ENCODE data around the gene CTDSP2.
"Not testable (repeated sequence)": the region's sequence is repeated elsewhere in the genome, so short reads cannot be mapped to it uniquely, and the experiment has no call there.

CTDSP2 gene

DNA sequence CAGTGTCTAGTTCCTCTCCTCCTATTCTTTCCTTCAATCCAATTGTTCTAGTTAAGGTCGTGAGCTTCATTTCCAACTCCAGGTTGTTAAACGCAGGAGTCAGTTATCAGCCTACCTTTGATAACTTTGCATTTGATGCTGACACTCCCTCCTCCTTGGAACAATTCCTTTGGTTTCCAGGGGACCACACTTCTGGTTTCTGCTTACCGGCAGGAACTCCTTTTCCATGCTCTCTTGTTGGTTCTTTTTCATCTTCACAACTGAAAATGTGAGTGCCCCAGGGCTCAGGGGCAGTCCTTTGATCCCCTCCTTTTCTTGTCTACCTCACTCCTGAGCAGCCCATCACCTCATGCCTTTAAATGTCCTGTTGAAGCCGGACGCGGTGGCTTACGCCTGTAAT is 69.2 kb downstream of the CTDSP2 start:
- DNase-seq = no peak

DNA sequence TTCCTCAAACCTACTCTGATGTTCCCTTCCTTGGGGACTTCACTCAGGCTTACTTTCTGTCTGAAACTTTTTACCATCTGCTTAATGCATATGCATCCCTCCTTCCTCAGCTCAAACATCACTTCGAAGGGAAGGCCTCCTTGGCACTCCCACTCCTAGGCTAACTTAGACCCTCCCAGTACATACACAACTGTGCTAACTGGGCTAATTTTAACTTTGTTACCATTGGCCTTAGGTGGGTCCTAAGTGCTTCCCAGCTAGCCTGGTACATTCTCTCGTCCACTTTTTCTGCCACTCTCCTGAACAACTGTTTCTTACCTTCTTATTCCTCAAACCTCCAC is 70.3 kb downstream of the CTDSP2 start:
- DNase-seq = no peak

DNA sequence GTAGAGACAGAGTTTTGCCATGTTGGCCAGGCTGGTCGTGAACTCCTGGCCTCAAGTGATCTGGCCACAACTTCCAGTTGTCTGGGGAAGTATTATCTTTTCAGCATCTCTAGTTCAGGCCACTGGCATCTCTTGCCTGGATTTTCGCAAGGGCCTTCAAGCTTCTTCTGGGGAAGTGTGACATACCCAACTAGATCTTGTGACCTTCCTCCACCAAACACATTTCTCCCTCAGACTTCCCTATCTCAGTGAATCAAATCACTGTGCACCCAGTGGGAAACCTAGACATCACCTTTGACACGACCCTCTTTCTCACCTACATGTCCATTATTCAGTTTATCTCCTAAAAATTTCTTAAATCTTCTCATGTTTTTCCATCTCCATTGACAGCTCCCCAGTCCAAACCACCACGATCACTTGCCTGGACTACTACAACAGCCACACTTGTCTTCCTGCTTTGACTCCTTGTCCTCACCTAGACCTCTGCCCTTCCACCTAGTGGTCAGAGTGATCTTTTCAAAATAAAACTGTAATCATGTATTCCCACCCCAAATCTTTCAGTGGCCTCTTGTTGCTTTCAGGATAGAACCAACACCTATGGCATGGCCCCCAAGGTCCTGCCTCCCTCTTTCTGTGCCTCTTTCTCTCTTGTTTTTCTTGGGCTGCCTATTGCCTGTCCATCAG is 70.8 kb downstream of the CTDSP2 start:
- DNase-seq = no peak

DNA sequence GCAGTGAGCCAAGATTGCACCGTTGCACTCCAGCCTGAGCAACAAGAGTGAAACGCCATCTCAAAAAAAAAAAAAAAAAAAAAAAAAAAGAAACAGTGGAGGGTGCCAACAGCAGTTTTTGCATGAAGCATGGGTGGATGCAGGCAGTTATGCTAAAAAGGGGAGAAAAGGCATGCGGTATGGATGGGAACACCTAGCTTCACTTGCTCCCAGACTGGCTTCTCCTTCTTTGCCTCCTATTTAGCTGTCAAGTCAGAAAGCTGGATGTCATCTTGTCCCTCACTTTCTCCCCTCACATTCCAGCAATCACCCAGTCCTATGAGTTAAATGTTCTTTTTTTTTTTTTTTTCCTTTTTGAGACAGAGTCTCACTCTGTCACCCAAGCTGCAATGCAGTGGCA is 71.5 kb downstream of the CTDSP2 start:
- no peak for DNase-seq

DNA sequence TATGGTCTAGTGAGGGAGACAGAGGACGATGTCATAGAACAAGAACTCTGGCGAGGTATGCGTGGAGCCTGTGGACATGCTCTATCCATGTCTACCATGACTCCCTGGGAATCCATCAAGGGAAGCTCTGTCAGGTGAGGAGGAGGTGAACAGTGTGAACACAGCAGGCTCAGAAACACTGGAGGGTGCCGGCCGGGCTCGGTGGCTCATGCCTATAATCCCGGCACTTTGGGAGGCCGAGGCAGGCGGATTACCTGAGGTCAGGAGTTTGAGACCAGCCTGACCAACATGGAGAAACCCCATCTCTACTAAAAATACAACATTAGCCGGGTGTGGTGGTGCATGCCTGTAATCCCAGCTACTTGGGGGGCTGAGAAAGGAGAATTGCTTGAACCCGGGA is 71.9 kb downstream of the CTDSP2 start:
- DNase-seq = not testable (repeated sequence)

DNA sequence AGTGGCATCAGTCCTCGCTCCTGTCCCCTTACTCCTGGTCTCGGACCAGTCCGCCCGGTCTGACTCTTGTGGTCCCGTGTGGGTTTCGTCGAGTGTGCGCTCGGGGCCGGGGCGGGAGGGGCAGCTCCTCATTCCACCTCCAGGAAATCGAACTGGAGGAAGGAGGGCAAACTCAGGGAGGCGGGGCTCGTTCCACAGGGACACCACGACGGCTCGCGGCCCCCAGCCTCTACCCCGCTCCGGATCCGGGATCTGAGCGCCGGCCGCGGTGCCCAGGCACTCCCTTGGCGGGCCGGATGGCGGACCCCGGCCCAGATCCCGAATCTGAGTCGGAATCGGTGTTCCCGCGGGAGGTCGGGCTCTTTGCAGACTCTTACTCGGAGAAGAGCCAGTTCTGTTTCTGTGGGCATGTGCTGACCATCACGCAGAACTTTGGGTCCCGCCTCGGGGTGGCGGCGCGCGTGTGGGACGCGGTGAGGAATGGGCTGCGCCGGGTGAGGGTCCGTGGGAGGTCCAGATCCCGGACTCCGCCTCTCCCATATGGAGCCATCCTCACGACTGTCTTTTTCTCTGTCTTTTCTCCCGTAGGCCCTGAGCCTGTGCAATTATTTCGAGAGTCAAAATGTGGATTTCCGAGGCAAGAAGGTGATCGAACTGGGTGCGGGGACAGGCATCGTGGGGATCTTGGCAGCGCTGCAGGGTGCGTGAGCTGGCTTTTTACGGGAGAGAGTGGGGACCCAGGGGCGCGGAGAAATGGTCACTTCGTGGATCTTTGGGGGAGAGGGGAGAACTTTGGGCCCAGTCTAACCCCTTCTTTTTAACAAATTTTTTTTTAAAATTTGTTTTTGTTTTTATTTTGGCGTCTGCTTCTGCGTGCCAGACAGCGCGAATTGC is 73.9 kb downstream of the CTDSP2 start, which contains the start of gene EEF1AKMT3:
TSS of gene EEF1AKMT3 (plus strand) at position 186 of the 894 bp plus-strand sequence. CDS start at position 297, 111 bp downstream.
- peak; percentile 61 to 71 for DNase-seq

DNA sequence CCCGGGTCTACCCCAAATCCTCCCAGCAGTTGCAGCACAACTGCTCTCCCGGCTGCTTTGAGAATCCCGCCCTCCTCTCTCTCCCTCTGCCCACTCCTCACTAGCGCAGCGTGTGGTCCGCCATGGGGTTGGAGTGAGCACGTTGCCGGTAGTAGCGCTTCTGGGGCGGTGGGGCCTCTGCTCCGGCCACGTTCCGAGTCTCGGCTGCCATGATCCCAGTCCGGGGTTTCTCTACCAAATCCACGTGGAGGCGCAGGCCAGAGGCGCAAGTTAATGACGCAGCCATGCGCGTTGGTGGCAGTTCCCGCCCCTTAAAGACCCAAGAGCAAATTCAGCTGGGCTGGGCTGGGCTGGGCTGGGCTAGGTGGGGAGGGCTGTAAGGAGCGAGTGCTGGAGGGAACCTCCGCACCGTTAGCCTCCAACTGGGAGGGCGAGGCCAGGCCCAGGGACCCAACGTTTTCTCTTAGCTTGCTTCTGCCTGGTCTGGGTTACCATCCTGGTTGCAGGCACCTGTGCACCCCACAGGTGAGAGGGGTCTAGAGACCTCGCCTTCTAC is 74.6 kb downstream of the CTDSP2 start, which contains the start of gene METTL1:
TSS of gene METTL1 (minus strand) at position 233 of the 556 bp plus-strand sequence. CDS start at position 211, 22 bp downstream.
- DNase-seq = peak; percentile 94 to 95

DNA sequence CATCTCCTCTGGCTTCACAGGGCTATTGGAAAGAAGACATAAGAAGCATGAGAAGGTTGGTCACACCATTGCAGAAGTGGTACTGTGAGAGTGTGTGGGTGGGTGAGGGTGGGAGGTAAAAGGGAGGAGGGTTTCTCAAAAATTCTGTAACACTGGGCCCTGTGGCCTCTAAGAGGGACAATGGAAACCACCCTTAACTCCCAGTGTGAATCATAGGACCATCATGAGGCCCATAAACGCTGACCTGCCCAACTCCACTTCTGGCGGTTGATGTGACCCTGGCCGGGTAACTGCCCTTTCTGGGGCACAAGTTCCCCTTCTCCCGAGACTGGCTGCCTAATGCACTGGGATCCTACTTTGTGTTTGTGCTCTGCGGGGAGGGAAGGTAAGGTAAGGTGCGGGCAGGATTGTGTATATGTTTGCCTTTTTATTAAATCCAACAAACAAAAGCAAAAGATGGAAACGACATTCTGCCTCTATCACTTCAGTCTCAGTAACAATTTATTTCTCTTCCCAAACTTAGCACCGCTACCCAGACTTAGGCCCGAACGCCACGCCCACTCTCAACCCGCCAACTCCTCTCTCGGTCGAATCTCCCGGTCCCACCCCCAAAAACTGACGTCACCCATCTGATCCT is 75.2 kb downstream of the CTDSP2 start:
- peak; percentile 95 to 96 for DNase-seq

DNA sequence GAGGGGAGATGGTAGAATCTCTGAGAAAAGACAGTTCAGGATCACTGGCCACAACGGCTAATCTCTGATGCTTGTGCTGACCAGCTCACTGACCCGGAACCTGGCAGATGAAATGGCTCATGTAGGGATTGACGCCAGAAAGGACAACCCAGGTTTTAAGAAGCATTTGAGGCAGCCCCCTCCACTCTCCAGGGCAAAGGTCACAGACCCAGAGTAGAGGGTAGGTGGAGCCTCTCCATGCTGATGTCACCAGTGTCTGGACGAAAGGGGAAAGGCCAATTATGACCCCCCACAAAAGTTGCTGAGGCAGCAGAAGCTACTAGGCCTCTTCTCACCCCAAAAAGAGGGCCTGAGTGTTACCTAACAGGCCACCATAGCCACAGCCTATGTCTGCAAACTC is 75.8 kb downstream of the CTDSP2 start:
- DNase-seq = no peak
